Esophagus squamous epithelium (tissue), 5 donors: Measurements from ENCODE around the gene PPM1A. TPM values are rescaled to one million over a fixed set of nuclear protein-coding genes. Genes with fewer than 3 reads are reported as not detected.

Experiments used
- DNase-seq: peaks from one replicate; lab custom pipeline; 2025; lab: John Stamatoyannopoulos, UW
- H3K27ac ChIP-seq, 4 donors: fragments of 200-600 bp; sonication (generic); one replicate each; pipeline ENCODE4 v1.5.1; 2016 to 2019; ENCODE audit warnings: mild to moderate bottlenecking in 1 of 4
- H3K27me3 ChIP-seq, 4 donors: fragments of 200-600 bp; sonication (generic); 1 replicate in 3 of 4; 2 replicates in 1 of 4; pipeline versions ENCODE4 v1.5.1 to v1.6.0; 2017 to 2021; ENCODE audit warnings: antibody characterized with exemption in 1 of 4
- H3K36me3 ChIP-seq, 3 donors: fragments of 200-600 bp; sonication (generic); one replicate each; pipeline ENCODE4 v1.5.1; 2016 to 2019
- H3K4me1 ChIP-seq, 3 donors: fragments of 200-600 bp; sonication (generic); one replicate each; pipeline ENCODE4 v1.5.1; 2017 to 2019
- H3K4me3 ChIP-seq, 4 donors: fragments of 200-600 bp; sonication (generic); 1 replicate in 3 of 4; 2 replicates in 1 of 4; pipeline ENCODE4 v1.5.1; 2016 to 2019; ENCODE audit warnings: mild to moderate bottlenecking in 2 of 4, moderate library complexity in 1 of 4
- H3K9me3 ChIP-seq, 3 donors: fragments of 200-600 bp; sonication (generic); one replicate each; pipeline ENCODE4 v1.5.1; 2016 to 2019
- CTCF ChIP-seq, 6 experiments: fragments of 450-650 bp in 4 of 6; fragments of 200-600 bp in 2 of 6; sonication (generic) in 2 of 6; IDR thresholded peaks; one replicate each; pipeline ENCODE4 v1.5.1; 2016 to 2019; ENCODE audit warnings: antibody characterized with exemption in 6 of 6, mild to moderate bottlenecking in 4 of 6, moderate library complexity in 4 of 6
- POLR2A ChIP-seq, 4 donors: fragments of 450-650 bp; IDR thresholded peaks; one replicate each; pipeline ENCODE4 v1.6.1; 2017; ENCODE audit warnings: antibody characterized with exemption in 4 of 4, mild to moderate bottlenecking in 4 of 4, moderate library complexity in 3 of 4
- WGBS, 2 donors: methylation state at CpG; one replicate each; pipeline ENCODE4 v1.1.5; 2018; 5-methylcytosine and 5-hydroxymethylcytosine counted together
- intact Hi-C: fragments of 100-400 bp; cut with DNase I; formaldehyde crosslinking; loops from one replicate; pipeline ENCODE4 v1.15.0; 2022
- total RNA-seq, 4 donors: library from RNA; depleted of rRNA; stranded (reverse); fragments of >200 nt; gene quantifications; one replicate each; pipeline ENCODE4 v1.1.0, GENCODE V29; 2016
- donor health status: DM: yes; HTN: yes; CAD: no.

The PPM1A gene
- total RNA-seq, 4 donors from 2014 or later = 16.7 to 34.3 (median 22.7) TPM

- no peaks in the 10 kb centered on the region for H3K27me3 ChIP-seq
- intact Hi-C loops = no loop called here
- H3K4me1 ChIP-seq = peaks cover 0 to 45% (median 0%) of the 10 kb centered on the region in 3 donors
- H3K36me3 ChIP-seq = peaks cover 0 to 9% (median 0%) of the 10 kb centered on the region in 3 donors
- no peak overlapping the region for H3K27ac ChIP-seq
- no peak for DNase-seq
- no peaks in the 10 kb centered on the region for H3K9me3 ChIP-seq
- no peak for TF ChIP-seq POLR2A (IDR thresholded peaks at IDR 0.05)
- TF ChIP-seq CTCF (IDR thresholded peaks at IDR 0.05) = no peak
- no peak overlapping the region for H3K4me3 ChIP-seq
Measured at GRCh38 chr14:60274448-60274847, 25.4 kb downstream of the PPM1A start.

GRCh38 chr14:60275932-60276331 lies 26.9 kb downstream of the PPM1A start:
- H3K4me3 ChIP-seq = no peak overlapping the region
- H3K27me3 ChIP-seq = no peaks in the 10 kb centered on the region
- intact Hi-C loops = no loop called here
- no peaks in the 10 kb centered on the region for H3K9me3 ChIP-seq
- no peak for DNase-seq
- 59% methylated on average over 4 of the region's 4 CpGs for WGBS, 2 donors
- H3K36me3 ChIP-seq = peaks cover 0 to 8% (median 0%) of the 10 kb centered on the region in 3 donors
- H3K4me1 ChIP-seq = peaks cover 0 to 45% (median 0%) of the 10 kb centered on the region in 3 donors
- no peak overlapping the region for H3K27ac ChIP-seq
- TF ChIP-seq CTCF (IDR thresholded peaks at IDR 0.05) (no peak), POLR2A (IDR thresholded peaks at IDR 0.05) (no peak)

- H3K9me3 ChIP-seq = no peaks in the 10 kb centered on the region
- TF ChIP-seq POLR2A (IDR thresholded peaks at IDR 0.05) (no peak), CTCF (IDR thresholded peaks at IDR 0.05) (no peak)
- 58 to 68% methylated on average over 2 of the region's 2 CpGs for WGBS, 2 donors
- H3K36me3 ChIP-seq = peaks cover 0 to 5% (median 0%) of the 10 kb centered on the region in 3 donors
- H3K4me3 ChIP-seq = no peak overlapping the region
- H3K4me1 ChIP-seq = peaks cover 0 to 45% (median 0%) of the 10 kb centered on the region in 3 donors
- H3K27me3 ChIP-seq = no peaks in the 10 kb centered on the region
- intact Hi-C loops = no loop called here
- no peak for DNase-seq
- no peak overlapping the region for H3K27ac ChIP-seq
Measured at GRCh38 chr14:60276347-60276746, 27.3 kb downstream of the PPM1A start.

GRCh38 chr14:60277605-60278190 lies 28.7 kb downstream of the PPM1A start:
- DNase-seq = no peak
- intact Hi-C loops = no loop called here
- TF ChIP-seq POLR2A (IDR thresholded peaks at IDR 0.05) (no peak), CTCF (IDR thresholded peaks at IDR 0.05) (no peak)
- H3K9me3 ChIP-seq = no peaks in the 10 kb centered on the region
- H3K27ac ChIP-seq = no peak overlapping the region
- peaks cover 0 to 40% (median 0%) of the 10 kb centered on the region in 3 donors for H3K4me1 ChIP-seq
- H3K27me3 ChIP-seq = no peaks in the 10 kb centered on the region
- H3K36me3 ChIP-seq = peaks cover 0 to 10% (median 0%) of the 10 kb centered on the region in 3 donors
- H3K4me3 ChIP-seq = no peak overlapping the region
- 63 to 78% methylated on average over 2 of the region's 2 CpGs for WGBS, 2 donors

- Histone ChIP-seq H3K36me3 (peaks cover 0 to 17% (median 0%) of the 10 kb centered on the region in 3 donors), H3K9me3 (no peaks in the 10 kb centered on the region), H3K27me3 (no peaks in the 10 kb centered on the region), H3K4me3 (no peak overlapping the region), H3K27ac (no peak overlapping the region), H3K4me1 (peaks cover 0 to 34% (median 0%) of the 10 kb centered on the region in 3 donors)
- WGBS, 2 donors = 38 to 60% methylated on average over 2 of the region's 2 CpGs
- no peak for TF ChIP-seq CTCF (IDR thresholded peaks at IDR 0.05)
- TF ChIP-seq POLR2A (IDR thresholded peaks at IDR 0.05) = no peak
- DNase-seq = no peak
- intact Hi-C loops = no loop called here
Measured at GRCh38 chr14:60278350-60278749, 29.3 kb downstream of the PPM1A start.
